ENCODE data around the gene HEY2. TPM values are rescaled to one million over a fixed set of nuclear protein-coding genes. Genes with fewer than 3 reads are reported as not detected.
"Not testable (repeated sequence)": the region's sequence is repeated elsewhere in the genome, so short reads cannot be mapped to it uniquely, and the experiment has no call there.

Gene HEY2
- total RNA-seq, 1 donor from 2014 or later: not detected

DNA sequence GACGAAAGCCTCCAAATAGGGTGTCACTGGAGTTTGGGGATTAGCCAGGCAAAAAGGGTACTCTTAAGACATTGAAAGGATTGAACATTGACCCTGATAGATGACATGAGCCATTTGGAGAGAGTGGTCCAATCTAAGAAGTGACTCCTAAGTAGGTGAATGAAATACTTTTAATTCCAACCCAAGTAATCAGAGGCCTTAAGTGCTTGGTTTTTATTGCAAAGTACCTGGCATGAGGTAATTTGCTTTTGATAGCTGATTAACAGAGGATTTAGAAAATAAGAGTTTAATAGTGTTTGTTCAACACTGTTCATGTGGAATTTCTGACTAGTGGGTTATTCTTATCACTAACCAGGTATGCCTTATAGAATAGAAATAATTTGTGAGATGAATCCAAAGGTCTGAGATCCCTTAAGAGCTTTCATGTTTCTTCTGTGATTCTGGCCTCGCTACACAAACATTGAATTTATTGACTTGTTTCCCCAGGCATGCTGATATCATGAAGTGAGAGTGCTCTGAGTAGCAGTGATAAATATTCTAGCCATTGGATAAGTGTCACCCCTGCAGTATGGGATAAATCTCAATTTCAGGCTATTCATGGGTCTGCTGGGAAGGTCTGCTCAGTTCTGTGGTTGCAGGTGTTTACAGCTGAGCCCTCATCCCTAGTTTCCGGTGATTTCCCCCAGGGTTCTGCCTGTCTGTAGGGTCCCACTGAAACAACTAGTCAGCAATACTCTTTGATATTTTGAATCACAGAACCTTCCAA lies 47.9 kb downstream of the HEY2 start:
- DNase-seq (ENCODE audit: low read depth): no peak
- TF ChIP-seq, protein P1, sequence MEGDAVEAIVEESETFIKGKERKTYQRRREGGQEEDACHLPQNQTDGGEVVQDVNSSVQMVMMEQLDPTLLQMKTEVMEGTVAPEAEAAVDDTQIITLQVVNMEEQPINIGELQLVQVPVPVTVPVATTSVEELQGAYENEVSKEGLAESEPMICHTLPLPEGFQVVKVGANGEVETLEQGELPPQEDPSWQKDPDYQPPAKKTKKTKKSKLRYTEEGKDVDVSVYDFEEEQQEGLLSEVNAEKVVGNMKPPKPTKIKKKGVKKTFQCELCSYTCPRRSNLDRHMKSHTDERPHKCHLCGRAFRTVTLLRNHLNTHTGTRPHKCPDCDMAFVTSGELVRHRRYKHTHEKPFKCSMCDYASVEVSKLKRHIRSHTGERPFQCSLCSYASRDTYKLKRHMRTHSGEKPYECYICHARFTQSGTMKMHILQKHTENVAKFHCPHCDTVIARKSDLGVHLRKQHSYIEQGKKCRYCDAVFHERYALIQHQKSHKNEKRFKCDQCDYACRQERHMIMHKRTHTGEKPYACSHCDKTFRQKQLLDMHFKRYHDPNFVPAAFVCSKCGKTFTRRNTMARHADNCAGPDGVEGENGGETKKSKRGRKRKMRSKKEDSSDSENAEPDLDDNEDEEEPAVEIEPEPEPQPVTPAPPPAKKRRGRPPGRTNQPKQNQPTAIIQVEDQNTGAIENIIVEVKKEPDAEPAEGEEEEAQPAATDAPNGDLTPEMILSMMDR (conservative IDR thresholded peaks at IDR 0.05; ENCODE audit: low read depth, low read length): no peak
- no peak overlapping the region for H3K4me3 ChIP-seq (ENCODE audit: low read depth, low read length)

DNA sequence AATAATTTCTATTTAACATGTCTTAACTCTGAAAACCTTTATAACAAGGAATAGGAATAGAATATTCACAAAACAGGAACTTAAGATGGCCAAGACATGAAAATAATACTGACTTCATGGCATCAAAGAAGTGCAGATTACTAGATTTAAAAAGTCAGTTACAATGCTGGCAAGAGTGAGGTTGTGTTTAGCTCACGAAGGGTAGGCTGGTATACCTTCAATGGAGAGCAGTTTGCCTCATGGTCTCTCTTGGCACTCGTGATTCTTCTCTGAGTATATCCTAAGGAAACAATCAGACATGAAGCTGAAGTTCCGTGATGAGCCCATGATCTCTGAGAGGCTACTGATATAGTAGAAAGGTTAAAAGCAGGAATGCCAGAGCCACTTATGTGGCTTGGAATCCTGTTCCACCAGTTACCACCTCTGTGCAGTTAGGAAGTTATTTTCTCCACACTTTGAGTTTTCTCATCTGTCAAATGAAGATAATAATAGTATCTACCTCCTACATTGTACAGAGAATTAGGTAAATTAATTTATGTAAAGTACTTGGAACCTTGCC lies 48.5 kb downstream of the HEY2 start:
- no peak overlapping the region for H3K4me3 ChIP-seq (ENCODE audit: low read depth, low read length)
- TF ChIP-seq, protein P1 (conservative IDR thresholded peaks at IDR 0.05; ENCODE audit: low read depth, low read length): no peak
- DNase-seq (ENCODE audit: low read depth): no peak

DNA sequence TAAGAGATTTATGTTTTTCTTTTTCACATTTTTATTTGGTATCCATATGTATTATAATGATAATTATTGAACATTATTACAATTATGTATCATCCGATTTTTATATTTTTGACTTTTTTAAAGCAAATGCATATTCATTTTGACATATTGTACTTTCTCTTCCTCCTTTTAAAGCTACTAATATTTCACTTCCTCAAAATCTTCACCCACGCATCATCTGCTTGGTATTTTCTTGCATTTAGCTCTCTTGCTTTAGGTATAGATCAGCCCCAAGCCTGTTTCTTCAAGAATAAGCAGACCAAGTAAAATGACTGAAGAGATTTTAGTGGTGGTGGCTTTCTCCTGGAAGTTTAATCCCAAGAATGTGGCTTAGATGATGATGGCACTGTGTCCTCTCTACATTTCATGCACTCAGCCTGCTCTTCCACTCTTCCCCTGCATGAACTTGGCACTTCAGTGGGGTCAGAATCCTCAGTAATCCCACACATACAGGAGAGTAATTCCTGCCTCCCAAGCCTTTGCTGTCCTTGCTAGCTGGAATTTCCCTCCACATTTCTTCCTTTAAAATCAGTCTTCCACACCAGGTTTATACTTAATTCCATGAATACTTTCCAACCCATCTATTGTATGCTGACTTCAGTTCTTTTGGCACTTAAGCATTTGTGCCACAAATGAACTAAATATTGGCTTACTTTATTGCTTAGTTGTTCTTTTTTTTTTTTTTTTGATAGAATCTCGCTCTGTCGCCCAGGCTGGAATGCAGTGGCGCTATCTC lies 49.5 kb downstream of the HEY2 start:
- TF ChIP-seq, protein P1 (conservative IDR thresholded peaks at IDR 0.05; ENCODE audit: low read depth, low read length): no peak
- no peak for DNase-seq (ENCODE audit: low read depth)
- H3K4me3 ChIP-seq (ENCODE audit: low read depth, low read length): no peak overlapping the region

DNA sequence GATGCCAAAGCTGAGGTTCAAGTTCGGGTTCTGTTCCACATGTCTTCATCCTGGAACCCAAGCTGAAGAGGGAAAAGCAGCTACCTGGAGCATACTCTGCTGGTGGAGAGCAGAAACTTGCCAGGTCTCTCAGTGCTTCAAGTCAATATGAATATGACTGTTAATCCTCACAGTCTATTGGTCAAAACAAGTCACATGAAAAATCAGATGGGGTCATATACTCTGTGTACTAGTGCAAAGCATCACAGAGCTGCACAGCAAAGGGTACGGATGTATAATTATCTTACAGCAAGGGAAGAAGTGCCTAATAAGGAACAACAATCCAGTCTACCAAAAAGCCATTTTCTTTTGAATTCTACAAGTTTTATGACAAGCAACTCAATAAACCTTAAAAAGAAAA lies 53.0 kb downstream of the HEY2 start:
- no peak for DNase-seq (ENCODE audit: low read depth)
- H3K4me3 ChIP-seq (ENCODE audit: low read depth, low read length): no peak overlapping the region
- TF ChIP-seq, protein P1 (conservative IDR thresholded peaks at IDR 0.05; ENCODE audit: low read depth, low read length): no peak

DNA sequence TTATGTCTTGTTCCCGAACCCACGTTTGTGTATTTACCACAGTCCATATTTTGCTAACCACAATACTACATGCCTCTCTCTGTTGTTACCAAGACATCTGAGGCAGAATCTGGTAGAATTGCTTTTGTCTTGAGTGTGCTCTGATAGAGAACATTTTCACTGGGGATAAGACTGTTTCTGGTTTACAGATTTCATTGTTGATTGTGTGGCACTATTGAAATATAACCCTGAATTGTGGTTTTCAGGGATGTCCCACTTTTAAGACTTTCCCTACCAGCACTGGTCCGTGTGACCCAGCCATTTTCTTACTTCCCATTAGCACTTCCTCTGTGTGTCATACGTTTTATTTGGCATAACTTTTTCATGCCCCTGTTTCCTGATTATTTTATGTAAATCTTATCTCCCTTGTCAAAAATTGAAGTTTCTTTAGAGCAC lies 53.5 kb downstream of the HEY2 start:
- no peak overlapping the region for H3K4me3 ChIP-seq (ENCODE audit: low read depth, low read length)
- DNase-seq (ENCODE audit: low read depth): no peak
- TF ChIP-seq, protein P1 (conservative IDR thresholded peaks at IDR 0.05; ENCODE audit: low read depth, low read length): no peak

DNA sequence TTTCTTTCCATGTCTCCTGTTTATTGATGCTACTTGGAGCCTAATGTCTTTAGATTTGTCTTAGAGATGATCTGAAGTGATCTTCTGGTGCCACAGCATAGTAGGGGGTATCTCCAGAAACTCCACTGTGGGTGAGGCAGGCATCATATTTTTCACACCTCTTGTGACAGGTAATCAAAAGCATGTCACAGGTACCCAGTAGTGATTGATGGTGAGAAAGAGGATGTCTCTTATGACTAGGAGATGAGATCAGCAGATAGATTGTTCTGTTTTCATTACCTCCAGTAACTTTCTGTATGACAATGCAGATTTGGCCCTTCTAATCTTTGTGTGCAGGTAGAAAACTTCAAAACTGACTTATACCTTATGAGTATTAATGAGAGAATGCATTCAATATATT lies 54.8 kb downstream of the HEY2 start:
- no peak for DNase-seq (ENCODE audit: low read depth)
- TF ChIP-seq, protein P1 (conservative IDR thresholded peaks at IDR 0.05; ENCODE audit: low read depth, low read length): no peak
- H3K4me3 ChIP-seq (ENCODE audit: low read depth, low read length): no peak overlapping the region

DNA sequence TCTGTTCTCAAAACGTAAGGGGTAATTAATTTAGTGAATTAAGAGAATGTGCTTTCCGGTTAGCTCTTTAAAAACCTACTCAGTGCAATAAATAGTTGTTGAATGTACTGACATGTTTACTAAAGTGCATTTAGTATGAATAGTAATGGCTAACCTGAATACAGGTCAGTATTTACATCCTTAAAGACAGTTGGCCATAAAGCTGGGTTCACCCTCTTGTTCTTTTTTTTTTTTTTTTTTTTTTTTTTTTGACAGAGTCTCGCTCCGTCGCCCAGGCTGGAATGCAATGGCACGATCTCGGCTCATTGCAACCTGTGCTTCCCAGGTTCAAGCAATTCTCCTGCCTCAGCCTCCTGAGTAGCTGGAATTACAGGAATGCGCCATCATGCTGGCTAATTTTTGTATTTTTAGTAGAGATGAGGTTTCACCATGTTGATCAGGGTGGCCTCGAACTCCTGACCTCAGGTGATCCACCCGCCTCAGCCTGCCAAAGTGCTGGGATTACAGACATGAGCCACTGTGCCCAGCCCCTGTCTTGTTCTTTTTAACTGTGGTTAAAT lies 55.5 kb downstream of the HEY2 start:
- not testable (repeated sequence) for DNase-seq (ENCODE audit: low read depth); H3K4me3 ChIP-seq (ENCODE audit: low read depth, low read length)

Measured in epithelial cell of proximal tubule (primary cell).